H1 (cell line): Measurements from ENCODE around the gene SIT1. TPM values are rescaled to one million over a fixed set of nuclear protein-coding genes. Genes with fewer than 3 reads are reported as not detected.

Experiments
- ASH2L ChIP-seq: fragments of 200-600, 300-600 bp; sonication (generic); IDR thresholded peaks from one replicate; pipeline ENCODE4 v1.7.1; 2017; ENCODE audit warnings: low read length
- CREB1 ChIP-seq: IDR thresholded peaks from 2 replicates; pipeline ENCODE4 v1.6.1; 2012; ENCODE audit warnings: inconsistent platforms
- CTBP2 ChIP-seq: IDR thresholded peaks from 2 replicates; pipeline ENCODE4 v1.7.0; 2011; ENCODE audit warnings: borderline replicate concordance, mild to moderate bottlenecking, moderate library complexity, mixed read lengths, low read length; ENCODE audit not compliant: insufficient read depth, insufficient read length
- CTCF ChIP-seq, 3 experiments: IDR thresholded peaks; 1 replicate in 2 of 3; 2 replicates in 1 of 3; pipeline versions ENCODE4 v1.5.1 to v1.6.1; 2011; ENCODE audit warnings: low read length in 3 of 3, mild to moderate bottlenecking in 3 of 3, inconsistent platforms in 2 of 3, low read depth in 1 of 3, moderate library complexity in 1 of 3; ENCODE audit not compliant: insufficient read depth in 1 of 3; ENCODE audit errors: control extremely low read depth in 1 of 3
- EZH2 ChIP-seq: fragments of 200-600 bp; sonication (generic); IDR thresholded peaks from 2 replicates; pipeline ENCODE4 v1.7.1; 2012; ENCODE audit warnings: low read depth, mild to moderate bottlenecking, moderate library complexity, low read length, inconsistent platforms; ENCODE audit not compliant: severe bottlenecking
- GABPA ChIP-seq: IDR thresholded peaks from 2 replicates; pipeline ENCODE4 v1.6.1; 2011; ENCODE audit warnings: mild to moderate bottlenecking, low read length, moderate library complexity, borderline replicate concordance; ENCODE audit not compliant: insufficient read depth
- HDAC2 ChIP-seq, 2 experiments: fragments of 300-600 bp in 1 of 2; sonication (generic) in 1 of 2; IDR thresholded peaks; 2 replicates each; pipeline ENCODE4 v1.6.1; 2011 to 2012; ENCODE audit warnings: low read depth in 2 of 2, low read length in 2 of 2, mild to moderate bottlenecking in 2 of 2, moderate library complexity in 2 of 2, borderline replicate concordance in 1 of 2, inconsistent platforms in 1 of 2
- MAFK ChIP-seq: IDR thresholded peaks from 2 replicates; pipeline ENCODE4 v1.6.1; 2012; ENCODE audit warnings: low read depth, mild to moderate bottlenecking, improper control_type of control experiment, low read length
- NRF1 ChIP-seq: IDR thresholded peaks from 2 replicates; pipeline ENCODE4 v1.6.1; 2011; ENCODE audit warnings: mild to moderate bottlenecking, low read depth, low read length, improper control_type of control experiment
- PHF8 ChIP-seq: fragments of 200-600 bp; sonication (generic); conservative IDR thresholded peaks from 2 replicates; pipeline ENCODE4 v1.7.1; 2012; ENCODE audit warnings: low read depth, mild to moderate bottlenecking, inconsistent platforms, low read length, moderate library complexity
- POLR2A ChIP-seq, 2 experiments: IDR thresholded peaks; 1 replicate in 1 of 2; 2 replicates in 1 of 2; pipeline ENCODE4 v1.6.1; 2011; ENCODE audit warnings: low read depth in 2 of 2, low read length in 2 of 2, mild to moderate bottlenecking in 2 of 2; ENCODE audit errors: control extremely low read depth in 1 of 2
- RAD21 ChIP-seq, 2 experiments: IDR thresholded peaks in 1 of 2; conservative IDR thresholded peaks in 1 of 2; 2 replicates each; pipeline ENCODE4 v1.6.1; 2011; ENCODE audit warnings: low read depth in 2 of 2, low read length in 2 of 2, improper control_type of control experiment in 1 of 2, inconsistent platforms in 1 of 2, mild to moderate bottlenecking in 1 of 2, moderate library complexity in 1 of 2
- RBBP5 ChIP-seq: IDR thresholded peaks from 2 replicates; pipeline ENCODE4 v1.7.1; 2012; ENCODE audit warnings: low read depth, mild to moderate bottlenecking, inconsistent platforms, low read length, moderate library complexity, borderline replicate concordance
- SAP30 ChIP-seq: fragments of 300-600 bp; sonication (generic); IDR thresholded peaks from 2 replicates; pipeline ENCODE4 v1.7.1; 2012; ENCODE audit warnings: low read length, moderate library complexity, mild to moderate bottlenecking, inconsistent platforms; ENCODE audit not compliant: insufficient read depth, insufficient replicate concordance
- SIN3A ChIP-seq, 2 experiments: IDR thresholded peaks in 1 of 2; conservative IDR thresholded peaks in 1 of 2; 2 replicates each; pipeline ENCODE4 v1.6.1; 2011 to 2012; ENCODE audit warnings: low read length in 2 of 2, improper control_type of control experiment in 1 of 2, low read depth in 1 of 2, mild to moderate bottlenecking in 1 of 2
- SIX5 ChIP-seq: IDR thresholded peaks from 2 replicates; pipeline ENCODE4 v1.6.1; 2011; ENCODE audit warnings: mild to moderate bottlenecking, low read depth, low read length
- SUZ12 ChIP-seq: fragments of 200-600 bp; sonication (generic); IDR thresholded peaks from 2 replicates; pipeline ENCODE4 v1.6.1; 2012; ENCODE audit warnings: mild to moderate bottlenecking, inconsistent platforms, low read length, moderate library complexity, mixed read lengths
- TAF1 ChIP-seq: IDR thresholded peaks from 2 replicates; pipeline ENCODE4 v1.6.1; 2011; ENCODE audit warnings: mild to moderate bottlenecking, low read depth, low read length
- YY1 ChIP-seq: IDR thresholded peaks from 2 replicates; pipeline ENCODE4 v1.6.1; 2011; ENCODE audit warnings: low read depth, mild to moderate bottlenecking, low read length
- polyA plus RNA-seq, 7 experiments: library from polyadenylated mRNA; depleted of rRNA in 3 of 7; stranded (reverse) in 5 of 7; unstranded in 2 of 7; fragments of >200 nt in 5 of 7; fragments of 200-250 nt in 2 of 7; gene quantifications; 1 replicate in 5 of 7; 2 replicates in 1 of 7; 4 replicates in 1 of 7; pipeline versions ENCODE4 v1.2.1 to v1.2.3, GENCODE V29; 2011 to 2013; ENCODE audit warnings: missing spikeins in 2 of 7, mixed read lengths in 2 of 7
- total RNA-seq: library from RNA; stranded (reverse); fragmentation: NEBNext Ultra II Directional; extraction: Animal tissue kit (Norgen Biotek cat#: 25700); gene quantifications from 2 replicates; pipeline ENCODE4 v1.2.1, GENCODE V29; 2021

The SIT1 gene
- total and polyA plus RNA-seq, 2 of the 8 experiments (the other 6 are each of a cell fraction or from before 2014, with no cell fraction given) = 8.2 to 12.8 TPM

- peak; percentile 58 to 65 (median 60); a peak in 3 of 4 replicates for TF ChIP-seq CTCF (IDR thresholded peaks at IDR 0.05; ENCODE audit: control extremely low read depth in 1 of 3, insufficient read depth in 1 of 3, low read depth in 1 of 3, low read length in 3 of 3)
- TF ChIP-seq SIN3A (conservative IDR thresholded peaks at IDR 0.05 in 1 of 2, IDR thresholded peaks at IDR 0.05 in 1 of 2; ENCODE audit: low read depth in 1 of 2, low read length in 2 of 2) = peak; percentile 63 to 86; a peak in 2 of 4 replicates
- peak; percentile 41 to 44 for TF ChIP-seq RAD21 (IDR thresholded peaks at IDR 0.05 in 1 of 2, conservative IDR thresholded peaks at IDR 0.05 in 1 of 2; ENCODE audit: low read depth in 2 of 2, low read length in 2 of 2)
- TF ChIP-seq NRF1 = peak; percentile 59
- peak in 1 of 2 experiments; percentile 86; a peak in 1 of 4 replicates for TF ChIP-seq HDAC2 (IDR thresholded peaks at IDR 0.05; ENCODE audit: borderline replicate concordance in 1 of 2, low read depth in 2 of 2, low read length in 2 of 2)
- peak; percentile 61; the same call in 1 of the 2 replicates for TF ChIP-seq RBBP5
- TF ChIP-seq POLR2A (IDR thresholded peaks at IDR 0.05; ENCODE audit: control extremely low read depth in 1 of 2, low read depth in 2 of 2, low read length in 2 of 2) = peak in 1 of 2 experiments; percentile 75; a peak in 2 of 3 replicates
- no peak for TF ChIP-seq SAP30
- no peak for TF ChIP-seq MAFK
- TF ChIP-seq TAF1 = peak; percentile 52; the same call in 1 of the 2 replicates
- no peak for TF ChIP-seq SUZ12
- TF ChIP-seq GABPA = 0 out of 2 replicates have a peak, but pooled peaks have one; percentile 76
- no peak for TF ChIP-seq CREB1
- peak; percentile 43 for TF ChIP-seq CTBP2
- peak; percentile 71 for TF ChIP-seq PHF8
- TF ChIP-seq YY1 = 0 out of 2 replicates have a peak, but pooled peaks have one; percentile 27
- TF ChIP-seq SIX5 = no peak
- TF ChIP-seq ASH2L = peak; percentile 64
- no peak for TF ChIP-seq EZH2
Observed at GRCh38 chr9:35664531-35665470, 14.1 kb upstream of the SIT1 start, which contains the start of gene ARHGEF39 (continued).
